DOHH2 (cell line): ENCODE data around the gene ZNF385B.

Source experiments
- H3F3A ChIP-seq: fragments of 200-600 bp; sonication (generic), shearing (Covaris generic); 2 replicates; pipeline ENCODE4 v1.6.0; 2016; ENCODE audit warnings: antibody characterized with exemption, mild to moderate bottlenecking; ENCODE audit not compliant: control insufficient read depth, insufficient read depth
- H3K27ac ChIP-seq: fragments of 200-600 bp; sonication (generic); 2 replicates; pipeline ENCODE4 v1.5.1; 2014; ENCODE audit warnings: low read depth, mild to moderate bottlenecking, low read length, moderate library complexity
- H3K27me3 ChIP-seq: fragments of 200-600 bp; sonication (generic); 2 replicates; pipeline ENCODE4 v1.6.1; 2014; ENCODE audit warnings: mild to moderate bottlenecking, low read length, mixed read lengths; ENCODE audit not compliant: control insufficient read depth
- H3K36me3 ChIP-seq: fragments of 200-600 bp; sonication (generic); 2 replicates; pipeline ENCODE4 v1.6.1; 2014; ENCODE audit warnings: mild to moderate bottlenecking, low read length, moderate library complexity, mixed read lengths; ENCODE audit not compliant: control insufficient read depth
- H3K4me1 ChIP-seq: fragments of 200-600 bp; sonication (generic); 2 replicates; pipeline ENCODE4 v1.6.1; 2014; ENCODE audit warnings: mild to moderate bottlenecking, low read length, mixed read lengths; ENCODE audit not compliant: control insufficient read depth
- H3K4me2 ChIP-seq: fragments of 200-600 bp; sonication (generic); 2 replicates; pipeline ENCODE4 v1.6.0; 2014; ENCODE audit warnings: mild to moderate bottlenecking, low read length, moderate library complexity
- H3K4me3 ChIP-seq: fragments of 200-600 bp; sonication (generic); 2 replicates; pipeline ENCODE4 v1.5.1; 2014; ENCODE audit warnings: mild to moderate bottlenecking, low read length, mixed read lengths
- H3K79me2 ChIP-seq: fragments of 200-600 bp; sonication (generic); 2 replicates; pipeline ENCODE4 v1.6.1; 2014; ENCODE audit warnings: mild to moderate bottlenecking, low read length, mixed read lengths; ENCODE audit not compliant: control insufficient read depth
- H3K9me2 ChIP-seq: fragments of 200-600 bp; sonication (generic); replicated peaks from 2 replicates; pipeline ENCODE4 v1.6.1; 2014; ENCODE audit warnings: mild to moderate bottlenecking, low read length, mixed read lengths; ENCODE audit not compliant: control insufficient read depth
- H3K9me3 ChIP-seq: fragments of 200-600 bp; sonication (generic); 2 replicates; pipeline ENCODE4 v1.6.1; 2014; ENCODE audit warnings: antibody characterized with exemption, low read length, mixed read lengths; ENCODE audit not compliant: control insufficient read depth, insufficient read depth
- H4K20me1 ChIP-seq: fragments of 200-600 bp; sonication (generic); 2 replicates; pipeline ENCODE4 v1.6.0; 2014; ENCODE audit warnings: low read depth, mild to moderate bottlenecking, antibody characterized with exemption, low read length, moderate library complexity; ENCODE audit not compliant: control insufficient read depth, insufficient read depth
- EZH2phosphoT487 ChIP-seq: fragments of 200-600 bp; sonication (generic); IDR thresholded peaks from 2 replicates; pipeline ENCODE4 v1.6.1; 2017; ENCODE audit warnings: borderline replicate concordance, mild to moderate bottlenecking, antibody characterized with exemption, low read length, moderate library complexity, mixed read lengths
- TF ChIP-seq, protein P1 (sequence below): fragments of 200-600 bp; sonication (generic); IDR thresholded peaks from one replicate; pipeline ENCODE4 v1.5.1; 2014; ENCODE audit warnings: antibody characterized with exemption, mild to moderate bottlenecking, low read depth, low read length; ENCODE audit not compliant: poor library complexity, severe bottlenecking

The ZNF385B gene

GRCh38 chr2:179432751-179433150 lies 428.7 kb downstream of the ZNF385B start:
- H3K79me2 ChIP-seq = no peaks in the 10 kb centered on the region
- H3K4me2 ChIP-seq = no peak overlapping the region
- no peaks in the 10 kb centered on the region for H3F3A ChIP-seq
- H3K9me2 ChIP-seq = no peaks in the 10 kb centered on the region
- no peak for TF ChIP-seq EZH2phosphoT487
- TF ChIP-seq, protein P1, sequence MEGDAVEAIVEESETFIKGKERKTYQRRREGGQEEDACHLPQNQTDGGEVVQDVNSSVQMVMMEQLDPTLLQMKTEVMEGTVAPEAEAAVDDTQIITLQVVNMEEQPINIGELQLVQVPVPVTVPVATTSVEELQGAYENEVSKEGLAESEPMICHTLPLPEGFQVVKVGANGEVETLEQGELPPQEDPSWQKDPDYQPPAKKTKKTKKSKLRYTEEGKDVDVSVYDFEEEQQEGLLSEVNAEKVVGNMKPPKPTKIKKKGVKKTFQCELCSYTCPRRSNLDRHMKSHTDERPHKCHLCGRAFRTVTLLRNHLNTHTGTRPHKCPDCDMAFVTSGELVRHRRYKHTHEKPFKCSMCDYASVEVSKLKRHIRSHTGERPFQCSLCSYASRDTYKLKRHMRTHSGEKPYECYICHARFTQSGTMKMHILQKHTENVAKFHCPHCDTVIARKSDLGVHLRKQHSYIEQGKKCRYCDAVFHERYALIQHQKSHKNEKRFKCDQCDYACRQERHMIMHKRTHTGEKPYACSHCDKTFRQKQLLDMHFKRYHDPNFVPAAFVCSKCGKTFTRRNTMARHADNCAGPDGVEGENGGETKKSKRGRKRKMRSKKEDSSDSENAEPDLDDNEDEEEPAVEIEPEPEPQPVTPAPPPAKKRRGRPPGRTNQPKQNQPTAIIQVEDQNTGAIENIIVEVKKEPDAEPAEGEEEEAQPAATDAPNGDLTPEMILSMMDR = no peak
- H3K4me3 ChIP-seq = no peak overlapping the region
- no peaks in the 10 kb centered on the region for H3K36me3 ChIP-seq
- no peaks in the 10 kb centered on the region for H3K4me1 ChIP-seq
- H4K20me1 ChIP-seq = no peaks in the 10 kb centered on the region
- no peak overlapping the region for H3K27ac ChIP-seq
- H3K9me3 ChIP-seq = no peaks in the 10 kb centered on the region
- H3K27me3 ChIP-seq = no peaks in the 10 kb centered on the region

DNA sequence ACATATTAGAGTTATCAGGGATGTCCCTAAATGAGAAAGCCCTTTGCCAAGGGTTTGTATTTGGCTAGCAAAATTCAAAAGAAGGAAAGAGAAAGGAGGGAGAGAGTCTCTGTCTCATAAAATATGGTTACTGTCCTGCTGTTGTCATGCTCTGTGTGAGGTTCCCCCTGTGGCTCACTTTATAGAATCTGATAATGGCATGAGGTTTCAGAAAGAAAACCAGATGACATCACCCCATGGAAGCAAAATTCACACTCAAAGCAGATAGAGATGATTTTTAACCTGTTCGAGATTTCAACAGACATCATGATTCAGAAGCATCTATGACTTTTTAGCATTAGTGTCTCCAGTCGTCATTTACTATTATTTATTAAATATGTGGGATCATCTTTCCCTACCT lies 431.8 kb downstream of the ZNF385B start:
- Histone ChIP-seq H3K9me2 (no peaks in the 10 kb centered on the region), H3K36me3 (no peaks in the 10 kb centered on the region), H3K4me2 (no peak overlapping the region), H4K20me1 (no peaks in the 10 kb centered on the region), H3F3A (no peaks in the 10 kb centered on the region), H3K27me3 (peaks cover 2% of the 10 kb centered on the region; the same call in 1 of the 2 replicates), H3K4me3 (no peak overlapping the region), H3K79me2 (no peaks in the 10 kb centered on the region), H3K9me3 (no peaks in the 10 kb centered on the region), H3K4me1 (no peaks in the 10 kb centered on the region), H3K27ac (no peak overlapping the region)
- no peak for TF ChIP-seq EZH2phosphoT487
- TF ChIP-seq, protein P1 = no peak

DNA sequence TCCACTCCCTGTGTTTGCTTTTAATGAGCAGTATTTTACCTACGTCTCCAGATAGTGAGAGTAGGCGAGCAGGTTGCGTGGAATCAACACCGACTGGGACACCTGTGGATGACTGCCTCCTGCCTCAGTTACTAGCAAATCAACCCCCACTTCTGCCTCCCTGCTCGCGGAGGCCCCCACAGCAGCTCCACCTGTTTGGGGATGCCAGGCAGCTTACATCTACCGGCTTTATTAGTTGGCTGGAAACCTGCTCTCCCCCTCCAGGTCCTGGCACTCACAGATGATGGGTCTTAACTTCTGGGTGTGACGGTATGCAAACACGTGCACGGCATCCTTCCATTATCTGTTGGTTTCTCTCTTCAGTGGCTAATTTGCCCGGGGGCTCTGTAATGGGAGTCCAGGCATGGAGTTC lies 432.3 kb downstream of the ZNF385B start:
- Histone ChIP-seq H3F3A (no peaks in the 10 kb centered on the region), H3K4me1 (no peaks in the 10 kb centered on the region), H3K27me3 (peaks cover 2% of the 10 kb centered on the region; the same call in 1 of the 2 replicates), H3K4me2 (no peak overlapping the region), H4K20me1 (no peaks in the 10 kb centered on the region), H3K36me3 (no peaks in the 10 kb centered on the region), H3K79me2 (no peaks in the 10 kb centered on the region), H3K27ac (no peak overlapping the region), H3K9me3 (no peaks in the 10 kb centered on the region), H3K4me3 (no peak overlapping the region), H3K9me2 (no peaks in the 10 kb centered on the region)
- no peak for TF ChIP-seq EZH2phosphoT487
- TF ChIP-seq, protein P1 = no peak

GRCh38 chr2:179428649-179429048 lies 432.8 kb downstream of the ZNF385B start:
- TF ChIP-seq, protein P1 = no peak
- TF ChIP-seq EZH2phosphoT487 = no peak
- Histone ChIP-seq H3K27ac (no peak overlapping the region), H3K4me2 (no peak overlapping the region), H3F3A (no peaks in the 10 kb centered on the region), H3K79me2 (no peaks in the 10 kb centered on the region), H3K9me2 (no peaks in the 10 kb centered on the region), H3K36me3 (no peaks in the 10 kb centered on the region), H3K9me3 (no peaks in the 10 kb centered on the region), H4K20me1 (no peaks in the 10 kb centered on the region), H3K4me3 (no peak overlapping the region), H3K27me3 (peaks cover 2% of the 10 kb centered on the region; the same call in 1 of the 2 replicates), H3K4me1 (no peaks in the 10 kb centered on the region)
